HepG2 (cell line): ENCODE data around the gene SLC17A6. TPM values are rescaled to one million over a fixed set of nuclear protein-coding genes. Genes with fewer than 3 reads are reported as not detected.

ENCODE experiments used
- ATAC-seq: fragments of 200-7000 bp; cut with Tn5 transposase; 3 replicates; pipeline ENCODE4 v1.9.1; 2020; ENCODE audit warnings: mild to moderate bottlenecking, moderate library complexity
- BruUV-seq: library from RNA; stranded (reverse); fragments of 400-500 nt; replicated peaks from 2 replicates; lab custom pipeline; 2021; lab: Mats Ljungman, UMichigan
- CTCF ChIA-PET: fragments of 300-600 bp; formaldehyde crosslinking; extraction: SDS; loops from one replicate; lab custom pipeline; 2021; ENCODE audit warnings: low total read pairs, inconsistent platforms, low intra/inter-chr PET ratio; lab: Yijun Ruan, JAX
- POLR2A ChIA-PET: fragments of 350-600 bp; sonication (Branson Sonifier 250); formaldehyde crosslinking; loops from one replicate; lab custom pipeline; 2020; ENCODE audit warnings: antibody characterized with exemption, inconsistent platforms; lab: Yijun Ruan, JAX
- DNase-seq: peaks from one replicate; pipeline ENCODE4 v3.0.0-alpha.2; 2015; ENCODE audit warnings: low spot score
- FAIRE-seq: peaks from 3 replicates; lab custom pipeline; 2011; peaks lifted over from hg19 to GRCh38; lab: Jason Lieb, UNC
- H2AFZ ChIP-seq: one replicate; pipeline ENCODE4 v1.6.1; 2011; ENCODE audit warnings: low read length, inconsistent platforms
- H3K27ac ChIP-seq: fragments of 300-600 bp; 3 replicates; pipeline ENCODE4 v1.8.0; 2011; ENCODE audit warnings: mixed run types, mild to moderate bottlenecking, mixed read lengths, low read length, inconsistent platforms; ENCODE audit not compliant: insufficient read depth; ENCODE audit errors: extremely low read length
- H3K27me3 ChIP-seq, 2 experiments: fragments of 200-600 bp in 1 of 2; 2 replicates in 1 of 2; 3 replicates in 1 of 2; pipeline versions ENCODE4 v1.6.0 to v1.8.0; 2011; ENCODE audit warnings: low read length in 2 of 2, mild to moderate bottlenecking in 2 of 2, moderate library complexity in 2 of 2, inconsistent platforms in 1 of 2; ENCODE audit not compliant: insufficient read depth in 2 of 2, control insufficient read depth in 1 of 2
- H3K36me3 ChIP-seq, 2 experiments: fragments of 200-600 bp in 1 of 2; replicated peaks in 1 of 2; 2 replicates in 1 of 2; 3 replicates in 1 of 2; pipeline versions ENCODE4 v1.5.1 to v1.8.0; 2011; ENCODE audit warnings: low read length in 2 of 2, inconsistent platforms in 1 of 2; ENCODE audit not compliant: insufficient read depth in 2 of 2, control insufficient read depth in 1 of 2
- H3K4me1 ChIP-seq: 2 replicates; pipeline ENCODE4 v1.5.1; 2012; ENCODE audit warnings: low read length, inconsistent platforms; ENCODE audit not compliant: insufficient read depth
- H3K4me2 ChIP-seq: 2 replicates; pipeline ENCODE4 v1.6.0; 2011; ENCODE audit warnings: low read depth, low read length, inconsistent platforms
- H3K4me3 ChIP-seq, 3 experiments: fragments of 200-600 bp in 1 of 3; sonication (generic), shearing (Covaris generic) in 1 of 3; replicated peaks in 1 of 3; 2 replicates each; pipeline ENCODE4 v1.5.1; 2011 to 2016; ENCODE audit warnings: low read length in 3 of 3, inconsistent platforms in 2 of 3, low read depth in 2 of 3, mild to moderate bottlenecking in 2 of 3, control low read depth in 1 of 3, mixed read lengths in 1 of 3; ENCODE audit not compliant: insufficient read depth in 1 of 3
- H3K79me2 ChIP-seq: one replicate; pipeline ENCODE4 v1.6.1; 2011; ENCODE audit warnings: low read length, inconsistent platforms; ENCODE audit not compliant: insufficient read depth
- H3K9ac ChIP-seq: 2 replicates; pipeline ENCODE4 v1.6.0; 2011; ENCODE audit warnings: mild to moderate bottlenecking, low read depth, low read length, inconsistent platforms; ENCODE audit not compliant: insufficient read depth
- H3K9me3 ChIP-seq: 2 replicates; pipeline ENCODE4 v1.5.1; 2012; ENCODE audit warnings: mild to moderate bottlenecking, low read length
- H4K20me1 ChIP-seq: 2 replicates; pipeline ENCODE4 v1.6.0; 2011; ENCODE audit warnings: inconsistent platforms, mild to moderate bottlenecking, low read length, moderate library complexity; ENCODE audit not compliant: insufficient read depth
- CEBPB ChIP-seq: IDR thresholded peaks from 2 replicates; pipeline ENCODE4 v1.6.1; 2011; ENCODE audit warnings: low read depth, low read length, improper control_type of control experiment, borderline replicate concordance
- ONECUT2 ChIP-seq: sonication (generic); formaldehyde crosslinking; IDR thresholded peaks from 2 replicates; pipeline ENCODE4 v1.4.0; 2020; ENCODE audit warnings: missing genetic modification reagents
- STAG1 ChIP-seq: sonication (generic); formaldehyde crosslinking; IDR thresholded peaks from 2 replicates; pipeline ENCODE4 v1.4.0; 2020; ENCODE audit warnings: missing genetic modification reagents
- TBP ChIP-seq: sonication (generic); formaldehyde crosslinking; IDR thresholded peaks from 2 replicates; pipeline ENCODE4 v1.5.0; 2020; ENCODE audit warnings: missing genetic modification reagents
- ZNF124 ChIP-seq: sonication (generic); formaldehyde crosslinking; IDR thresholded peaks from 2 replicates; pipeline ENCODE4 v1.4.0; 2020; ENCODE audit warnings: missing genetic modification reagents
- ZNF816 ChIP-seq: sonication (generic); formaldehyde crosslinking; IDR thresholded peaks from 2 replicates; pipeline ENCODE4 v1.8.0; 2022; ENCODE audit warnings: missing genetic modification reagents, mild to moderate bottlenecking, borderline replicate concordance
- ZSCAN9 ChIP-seq: IDR thresholded peaks from 2 replicates; pipeline ENCODE4 v1.6.1; 2016; ENCODE audit warnings: borderline replicate concordance
- WGBS: methylation state at CpG from one replicate; pipeline ENCODE4 v1.1.6; 2017; ENCODE audit warnings: low lambda C conversion rate; 5-methylcytosine and 5-hydroxymethylcytosine counted together
- in situ Hi-C: cut with HindIII; loops from 2 replicates; pipeline ENCODE4 v1.10.0; 2017; ENCODE audit warnings: low pct_unique_long_range_greater_than_20kb; ENCODE audit not compliant: extremely low pct_ligation_motif_present
- intact Hi-C: fragments of 100-400 bp; cut with micrococcal nuclease; formaldehyde crosslinking; loops from one replicate; pipeline ENCODE4 v1.10.0; 2022; ENCODE audit not compliant: unreplicated experiment
- polyA plus RNA-seq, 8 experiments: library from polyadenylated mRNA; depleted of rRNA in 3 of 8; stranded (reverse) in 7 of 8; unstranded in 1 of 8; fragments of >200 nt; fragmentation: Illumina TruSeq in 4 of 8; extraction: Trizol in 4 of 8; gene quantifications; 2 replicates each; pipeline versions ENCODE4 v1.2.1 to v1.2.3, GENCODE V29; 2011 to 2016; ENCODE audit warnings: low read depth in 4 of 8, missing spikeins in 1 of 8, mixed read lengths in 1 of 8; ENCODE audit not compliant: insufficient read depth in 1 of 8
- total RNA-seq, 5 experiments: library from RNA; depleted of rRNA; stranded (reverse); fragments of >200 nt; fragmentation: Illumina TruSeq; extraction: Trizol; gene quantifications; 2 replicates each; pipeline ENCODE4 v1.2.3, GENCODE V29; 2016; ENCODE audit warnings: low read depth in 1 of 5

SLC17A6 gene
- total and polyA plus RNA-seq, 2 of the 13 experiments (the other 11 are each of a cell fraction or from before 2014, with no cell fraction given): not detected

- no peak for ATAC-seq
- no peak overlapping the region for H3K4me2 ChIP-seq
- no peak for TF ChIP-seq ONECUT2 (CRISPR knock-in tag)
- peak; percentile 29; the same call in 1 of the 2 replicates for TF ChIP-seq CEBPB
- TF ChIP-seq, all 625 proteins: peak for 1
- no peaks in the 10 kb centered on the region for H3K27me3 ChIP-seq
- BruUV-seq: no TSS peak
- H3K4me3 ChIP-seq: no peak overlapping the region
- POLR2A ChIA-PET: no interaction called here
- CTCF ChIA-PET: no interaction called here
- no peak overlapping the region for H3K27ac ChIP-seq
- no peaks in the 10 kb centered on the region for H3K9me3 ChIP-seq
- no peaks in the 10 kb centered on the region for H3K36me3 ChIP-seq
- 1% methylated on average over 4 of the region's 4 CpGs for WGBS
- H4K20me1 ChIP-seq: no peaks in the 10 kb centered on the region
- intact Hi-C loops (no loop called here), in situ Hi-C loops (no loop called here)
- no peaks in the 10 kb centered on the region for H3K79me2 ChIP-seq
- DNase-seq: no peak
- no peak overlapping the region for H2AFZ ChIP-seq
- no peak overlapping the region for H3K9ac ChIP-seq
- no peaks in the 10 kb centered on the region for H3K4me1 ChIP-seq
- no peak for FAIRE-seq
These were observed 78.3 kb downstream of the SLC17A6 start for GRCh38 chr11:22416462-22416861.

DNA sequence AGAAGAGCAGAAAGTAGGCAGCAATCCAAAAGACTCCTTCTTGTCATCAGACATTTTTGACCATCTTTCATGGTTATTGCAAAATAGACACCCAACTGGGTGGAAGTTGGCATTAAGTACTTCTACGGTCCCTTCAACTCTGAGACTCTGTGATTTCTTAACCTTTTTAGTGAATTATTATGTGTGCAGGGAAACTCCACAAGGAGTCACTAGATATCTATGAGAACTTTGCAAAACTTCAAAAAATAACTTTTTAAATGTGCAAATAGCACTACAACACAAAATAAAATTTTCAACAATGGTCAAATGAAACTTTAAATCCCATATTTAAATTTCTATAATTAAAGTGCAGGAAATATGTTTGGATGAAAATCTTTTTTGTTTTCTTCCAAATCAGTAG, 88.7 kb downstream of the SLC17A6 start:
- H3K9me3 ChIP-seq: no peaks in the 10 kb centered on the region
- no peaks in the 10 kb centered on the region for H3K36me3 ChIP-seq
- no TSS peak for BruUV-seq
- intact Hi-C loops: no loop called here
- H3K79me2 ChIP-seq: no peaks in the 10 kb centered on the region
- H3K4me3 ChIP-seq: no peak overlapping the region
- H2AFZ ChIP-seq: no peak overlapping the region
- CTCF ChIA-PET: no interaction called here
- 25% methylated on average over 1 of the region's 1 CpG for WGBS
- H3K27me3 ChIP-seq: no peaks in the 10 kb centered on the region; a peak in 1 of 5 replicates
- DNase-seq (no peak), ATAC-seq (no peak), FAIRE-seq (no peak)
- in situ Hi-C loops: no loop called here
- no peak overlapping the region for H3K27ac ChIP-seq
- TF ChIP-seq ZNF124 (no peak), ZNF816 (CRISPR knock-in tag) (no peak), STAG1 (CRISPR knock-in tag) (0 out of 2 replicates have a peak, but pooled peaks have one; percentile 8), TBP (CRISPR knock-in tag) (no peak), ZSCAN9 (CRISPR knock-in tag) (no peak)
- POLR2A ChIA-PET: no interaction called here
- H4K20me1 ChIP-seq: no peaks in the 10 kb centered on the region
- no peaks in the 10 kb centered on the region for H3K4me1 ChIP-seq
- H3K4me2 ChIP-seq: no peak overlapping the region
- no peak overlapping the region for H3K9ac ChIP-seq

Other genes with a start within 250 kb of the SLC17A6 start
- 0.02 TPM in 1 of 2 replicates, not detected in the other for gene ANO5, start 145.3 kb upstream of the SLC17A6 start, total RNA-seq (2016; rRNA removed; fragmentation: Illumina TruSeq; extraction: Trizol)
- 0.03 and 0.08 TPM in 2 replicates for gene ANO5, start 145.3 kb upstream of the SLC17A6 start, polyA plus RNA-seq (2011; rRNA removed)